ENCODE measurements around the gene OIT3.
"Not testable (repeated sequence)": the region's sequence is repeated elsewhere in the genome, so short reads cannot be mapped to it uniquely, and the experiment has no call there.

The OIT3 gene

DNA sequence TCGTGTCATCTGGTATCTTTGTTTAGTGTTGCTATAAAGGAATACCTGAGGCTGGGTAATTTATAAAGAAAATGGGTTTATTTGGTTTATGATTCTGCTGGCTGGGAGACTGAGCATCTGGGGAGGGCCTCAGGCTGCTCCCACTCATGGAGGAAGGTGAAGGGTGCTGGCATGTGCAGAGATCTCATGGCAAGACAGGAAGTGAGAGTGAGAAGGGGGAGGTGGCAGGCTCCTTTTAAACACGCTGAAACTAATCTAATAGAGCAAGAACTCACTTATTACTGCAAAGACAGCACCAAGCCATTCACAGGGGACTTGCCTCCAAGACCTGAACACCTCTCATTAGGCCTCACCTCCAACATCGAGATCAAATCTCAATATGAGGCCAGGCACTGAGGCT lies 11.3 kb downstream of the OIT3 start:
- no peak for DNase-seq

- DNase-seq: no peak
These were observed 12.9 kb downstream of the OIT3 start for GRCh38 chr10:72906446-72906845.

GRCh38 chr10:72910705-72911104 lies 17.2 kb downstream of the OIT3 start:
- no peak for DNase-seq

DNA sequence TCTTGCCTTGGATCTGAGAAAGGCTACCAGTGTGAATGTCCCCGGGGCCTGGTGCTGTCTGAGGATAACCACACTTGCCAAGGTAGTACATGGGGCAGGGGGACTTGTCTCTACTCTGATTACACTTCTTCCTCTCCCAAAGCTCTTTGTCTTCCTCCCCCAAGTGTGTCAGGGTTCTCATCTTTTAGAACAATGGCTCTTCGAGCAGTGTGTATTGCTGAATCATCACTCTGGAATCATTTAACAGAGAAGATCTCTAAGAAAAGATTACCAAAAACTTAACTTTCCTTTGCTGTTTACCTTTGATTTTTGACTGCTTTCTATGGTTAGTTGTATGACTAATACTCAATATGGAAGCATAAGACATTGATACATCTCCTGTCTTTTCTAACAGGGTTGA lies 18.2 kb downstream of the OIT3 start:
- no peak for DNase-seq

DNA sequence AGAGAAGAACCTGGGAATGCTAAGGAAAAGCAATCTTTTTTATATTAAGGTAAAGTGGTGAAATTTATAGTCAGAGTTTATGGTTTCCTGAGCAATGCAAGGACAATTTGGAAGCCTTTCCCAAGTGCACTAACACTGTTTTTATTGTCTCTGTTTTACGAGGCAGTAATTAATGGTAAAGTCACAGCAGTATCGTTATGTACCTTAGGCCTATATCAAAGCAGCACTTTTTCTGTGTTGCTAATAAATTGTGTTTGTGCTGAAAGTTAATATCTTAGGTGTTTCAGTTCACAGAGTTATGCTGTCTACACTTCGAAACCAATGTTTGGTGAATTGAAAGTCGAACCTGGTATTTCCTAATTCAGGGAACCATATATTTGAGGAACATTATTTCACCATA lies 19.2 kb downstream of the OIT3 start:
- no peak for DNase-seq

DNA sequence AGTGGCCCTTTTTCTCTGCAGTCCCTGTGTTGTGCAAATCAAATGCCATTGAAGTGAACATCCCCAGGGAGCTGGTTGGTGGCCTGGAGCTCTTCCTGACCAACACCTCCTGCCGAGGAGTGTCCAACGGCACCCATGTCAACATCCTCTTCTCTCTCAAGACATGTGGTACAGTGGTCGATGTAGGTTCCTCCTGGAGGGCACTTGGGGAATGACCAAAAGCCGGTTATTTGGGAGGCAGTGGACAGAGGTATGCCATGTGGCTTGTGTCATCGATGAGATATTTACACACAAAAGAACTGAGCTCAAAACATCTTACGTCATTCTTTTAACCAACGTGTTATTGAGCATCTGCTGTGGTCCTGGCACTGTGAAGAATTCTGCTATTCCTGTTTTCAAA lies 19.7 kb downstream of the OIT3 start:
- DNase-seq: no peak

DNA sequence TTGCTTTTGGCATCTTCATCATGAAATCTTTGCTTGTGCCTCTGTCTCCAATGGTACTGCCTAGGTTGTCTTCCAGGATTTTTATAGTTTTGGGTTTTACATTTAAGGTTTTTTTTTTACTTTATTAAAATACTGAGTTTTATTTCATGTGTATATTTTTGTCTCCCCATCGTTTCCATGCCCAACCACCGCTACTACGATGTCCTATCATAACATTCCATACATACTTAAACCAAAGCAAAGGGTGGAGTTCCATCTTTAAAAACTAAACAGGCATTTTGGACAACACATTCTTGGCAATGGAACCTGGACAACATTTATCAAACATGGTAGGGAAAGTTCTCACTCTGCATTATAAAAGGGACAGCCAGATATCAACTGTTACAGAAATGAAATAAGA lies 23.7 kb downstream of the OIT3 start:
- DNase-seq: not testable (repeated sequence)

- DNase-seq: not testable (repeated sequence)
These were observed 24.3 kb downstream of the OIT3 start for GRCh38 chr10:72917803-72918332.

- DNase-seq: no peak
These were observed 24.8 kb downstream of the OIT3 start for GRCh38 chr10:72918352-72918751.

DNA sequence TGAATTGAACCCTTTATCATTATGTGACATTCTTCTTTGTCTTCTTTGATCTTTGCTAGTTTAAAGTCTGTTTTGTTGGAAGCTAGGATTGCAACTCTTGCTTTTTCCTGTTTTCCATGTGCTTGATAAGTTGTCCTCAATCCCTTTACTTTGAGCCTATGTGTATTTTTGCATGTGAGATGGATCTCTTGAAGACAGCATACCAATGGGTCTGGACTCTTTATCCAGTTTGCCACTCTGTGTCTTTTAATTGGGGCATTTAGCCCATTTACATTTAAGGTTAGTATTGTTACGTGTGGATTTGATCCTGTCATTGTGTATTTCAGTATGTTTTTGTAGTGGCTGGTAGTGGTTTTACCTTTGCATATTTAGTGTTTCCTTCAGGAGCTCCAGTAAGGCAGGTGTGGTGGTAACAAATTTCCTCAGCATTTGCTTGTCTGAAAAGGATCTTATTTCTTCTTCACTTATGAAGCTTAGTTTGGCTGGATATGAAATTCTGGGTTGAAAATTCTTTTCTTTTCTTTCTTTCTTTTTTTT lies 27.7 kb downstream of the OIT3 start:
- not testable (repeated sequence) for DNase-seq

DNA sequence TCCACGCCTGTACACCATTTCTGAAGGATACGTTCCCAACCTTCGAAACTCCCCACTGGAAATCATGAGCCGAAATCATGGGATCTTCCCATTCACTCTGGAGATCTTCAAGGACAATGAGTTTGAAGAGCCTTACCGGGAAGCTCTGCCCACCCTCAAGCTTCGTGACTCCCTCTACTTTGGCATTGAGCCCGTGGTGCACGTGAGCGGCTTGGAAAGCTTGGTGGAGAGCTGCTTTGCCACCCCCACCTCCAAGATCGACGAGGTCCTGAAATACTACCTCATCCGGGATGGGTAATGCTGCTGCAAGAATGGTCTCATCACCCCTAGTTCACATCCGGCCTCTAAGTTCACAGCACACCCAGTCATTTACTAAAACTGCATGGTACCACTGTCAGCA lies 30.8 kb downstream of the OIT3 start:
- no peak for DNase-seq

DNA sequence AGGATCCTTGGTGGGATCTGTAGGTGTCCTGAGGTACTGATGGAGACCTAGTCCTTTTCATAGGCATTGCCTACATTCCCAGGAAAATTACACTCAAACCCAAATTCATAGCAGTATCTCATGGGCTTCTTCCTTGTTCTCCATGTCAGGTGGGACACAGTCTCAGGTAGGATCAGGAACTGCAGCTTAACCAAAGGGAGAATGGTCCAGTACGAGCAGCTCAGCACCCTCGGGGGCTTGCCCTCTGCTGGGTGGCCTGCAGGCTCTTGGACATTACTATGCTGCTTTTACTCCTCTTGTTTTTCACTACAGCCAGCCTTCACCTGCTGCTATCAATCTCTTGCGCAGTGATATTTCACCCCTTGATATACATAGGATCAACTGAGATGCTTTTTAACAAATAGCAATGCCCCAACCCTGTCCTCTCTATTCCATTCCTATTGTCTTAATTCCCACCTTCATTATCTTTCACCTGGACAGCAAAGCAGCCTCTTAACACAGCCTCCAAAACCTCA lies 32.5 kb downstream of the OIT3 start:
- no peak for DNase-seq

DNA sequence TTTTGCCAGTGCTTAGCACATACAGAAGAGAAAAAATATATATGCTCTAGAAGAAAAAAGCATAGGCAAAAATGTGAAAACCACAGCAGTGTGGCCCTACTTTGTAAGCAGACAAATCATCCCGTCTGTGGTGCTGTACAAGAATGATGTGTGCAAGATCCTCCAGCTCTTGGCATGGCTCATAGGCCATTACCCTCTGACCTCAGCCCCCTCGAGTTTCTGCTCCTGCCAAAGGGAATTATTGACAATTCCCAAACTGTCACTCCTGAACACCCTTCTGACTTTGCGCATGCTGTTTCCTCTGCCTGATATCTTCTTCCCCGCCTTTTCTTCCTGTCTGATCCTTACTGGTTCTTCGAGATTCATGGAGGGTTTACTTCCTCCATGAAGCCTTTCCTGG lies 33.9 kb downstream of the OIT3 start:
- no peak for DNase-seq

- DNase-seq: no peak
These were observed 35.3 kb downstream of the OIT3 start for GRCh38 chr10:72928798-72929197.

DNA sequence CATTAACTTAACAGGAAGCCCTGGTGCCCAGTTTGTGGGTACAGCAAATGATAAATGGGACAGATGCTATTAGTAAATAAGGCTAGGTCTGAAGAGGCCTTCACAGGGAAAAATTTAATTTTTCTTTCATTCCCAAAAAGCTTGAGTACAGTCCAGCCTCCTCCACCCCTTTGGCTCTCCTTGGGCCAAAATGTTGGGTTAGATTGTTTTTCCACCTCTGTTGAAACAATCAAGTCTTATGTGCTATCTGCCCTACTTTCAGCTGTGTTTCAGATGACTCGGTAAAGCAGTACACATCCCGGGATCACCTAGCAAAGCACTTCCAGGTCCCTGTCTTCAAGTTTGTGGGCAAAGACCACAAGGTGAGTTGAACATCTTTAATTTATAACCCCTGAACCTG lies 36.7 kb downstream of the OIT3 start:
- no peak for DNase-seq

- no peak for DNase-seq
These were observed 38.9 kb downstream of the OIT3 start for GRCh38 chr10:72932259-72933015.

- DNase-seq: peak; percentile 21
These were observed 41.8 kb downstream of the OIT3 start for GRCh38 chr10:72935361-72935760.

DNA sequence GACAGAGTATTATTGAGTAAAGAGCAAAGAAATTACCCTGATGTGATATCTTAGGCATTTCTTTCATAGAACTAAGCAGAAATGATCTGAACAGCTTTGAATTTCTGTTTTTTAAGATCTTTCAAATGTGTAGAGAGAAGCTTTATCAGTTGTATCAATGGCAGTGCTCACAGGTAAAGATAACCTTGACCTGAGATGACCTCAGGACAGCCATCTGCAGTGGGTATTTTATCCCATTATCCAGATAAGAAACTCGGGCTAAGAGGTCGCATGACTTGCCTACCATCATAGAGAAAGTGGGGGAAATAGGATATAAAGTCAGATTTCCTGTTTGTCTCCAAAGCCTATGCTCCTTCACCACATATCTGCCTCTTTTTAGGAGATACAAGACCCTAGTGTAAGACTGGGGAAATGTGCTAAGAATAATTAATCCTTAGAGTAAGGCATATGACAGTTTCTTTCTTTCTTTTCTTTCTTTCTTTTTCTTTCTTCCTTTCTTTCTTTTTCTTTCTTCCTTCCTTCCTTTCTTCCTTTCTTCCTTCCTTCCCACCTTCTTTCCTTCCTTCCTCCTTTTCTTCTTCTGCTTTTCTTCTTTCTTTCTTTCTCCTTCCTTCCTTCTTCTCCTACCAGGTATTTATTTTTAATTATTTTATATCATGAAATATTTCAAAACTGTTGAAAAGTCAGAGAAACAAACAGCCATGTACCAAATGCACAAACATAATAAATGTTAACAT lies 50.1 kb downstream of the OIT3 start:
- DNase-seq: no peak

- no peak for DNase-seq
These were observed 53.4 kb downstream of the OIT3 start for GRCh38 chr10:72946963-72947362.

DNA sequence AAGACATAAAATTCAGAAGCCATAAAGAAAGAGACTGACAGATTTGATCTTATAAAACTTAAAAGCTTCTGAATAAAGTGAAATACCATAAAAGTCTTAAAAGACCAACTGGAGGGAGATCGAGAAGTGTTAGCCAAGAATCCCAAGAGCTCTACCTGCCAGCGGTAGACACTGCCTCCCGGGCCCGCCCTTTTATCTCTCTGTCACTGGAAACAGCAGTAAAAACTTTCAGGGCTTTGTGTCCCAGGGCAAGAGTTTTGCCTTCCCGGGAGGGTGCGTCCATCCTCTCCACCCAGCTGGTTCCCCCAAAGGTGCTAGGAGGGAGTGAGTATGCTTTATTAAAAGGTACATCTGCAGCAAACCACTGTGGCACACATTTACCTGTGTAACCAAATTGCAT lies 55.2 kb downstream of the OIT3 start:
- DNase-seq: no peak

DNA sequence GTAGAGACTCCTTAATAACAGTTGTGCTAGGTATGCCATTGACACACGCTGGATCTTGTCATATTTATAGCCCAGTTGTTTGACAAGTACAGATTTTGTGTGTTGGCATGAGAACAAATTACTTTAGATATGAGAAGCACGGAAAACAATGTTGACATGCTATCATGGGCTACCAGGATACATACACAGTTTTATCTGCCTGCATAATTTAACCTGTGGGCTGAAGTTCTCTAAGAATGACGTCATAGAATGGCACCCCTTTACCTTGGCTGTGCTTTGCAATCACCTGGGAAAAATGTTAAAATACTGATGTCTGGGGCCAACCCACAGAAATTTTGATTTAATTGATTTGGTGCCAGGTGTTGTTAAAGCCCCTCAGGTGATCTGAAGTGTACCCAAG lies 58.2 kb downstream of the OIT3 start:
- no peak for DNase-seq

DNA sequence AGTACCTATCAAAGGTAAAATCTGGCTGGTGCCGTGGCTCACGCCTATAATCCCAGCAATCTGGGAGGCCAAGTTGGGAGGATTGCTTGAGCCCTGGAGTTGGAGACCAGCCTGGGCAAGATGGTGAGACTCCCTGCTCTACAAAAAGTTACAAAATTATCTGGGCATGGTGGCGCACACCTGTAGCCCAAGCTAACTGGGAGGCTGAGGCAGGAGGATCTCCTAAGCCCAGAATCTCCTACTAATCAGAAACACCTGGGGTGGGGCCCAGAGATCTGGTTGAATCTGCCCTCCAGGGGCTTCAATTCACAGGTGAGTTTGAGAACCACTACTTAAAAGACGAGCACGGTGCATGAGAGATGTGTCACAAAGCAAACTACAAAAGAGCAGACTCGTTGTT lies 58.6 kb downstream of the OIT3 start:
- no peak for DNase-seq

- no peak for DNase-seq
These were observed 59.2 kb downstream of the OIT3 start for GRCh38 chr10:72952642-72953158.

DNA sequence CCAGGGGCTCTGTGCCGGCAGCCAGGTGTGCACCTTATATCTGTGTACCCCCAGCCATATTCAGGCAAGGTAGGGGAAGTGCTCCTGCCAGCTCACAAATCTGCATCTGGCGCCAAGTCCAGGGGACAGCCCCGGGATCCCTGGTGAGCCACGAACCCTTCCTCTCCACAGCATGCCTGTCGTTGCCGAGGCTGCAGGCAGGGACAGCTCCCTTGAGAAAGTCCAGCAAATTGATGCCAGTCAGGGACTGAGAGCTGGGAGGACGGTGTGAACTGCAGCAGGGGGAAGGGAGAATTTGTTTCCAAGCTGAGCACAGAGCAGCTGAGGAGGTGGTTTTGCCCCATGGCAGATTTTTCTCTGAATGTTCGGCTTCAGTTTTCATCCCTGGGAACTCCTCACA lies 60.1 kb downstream of the OIT3 start:
- DNase-seq: no peak

Data from inflammatory macrophage treated with lipopolysaccharide for 4 hours (primary cell).